Measurements from ENCODE around the gene MBD6.

MBD6 gene, protein sequence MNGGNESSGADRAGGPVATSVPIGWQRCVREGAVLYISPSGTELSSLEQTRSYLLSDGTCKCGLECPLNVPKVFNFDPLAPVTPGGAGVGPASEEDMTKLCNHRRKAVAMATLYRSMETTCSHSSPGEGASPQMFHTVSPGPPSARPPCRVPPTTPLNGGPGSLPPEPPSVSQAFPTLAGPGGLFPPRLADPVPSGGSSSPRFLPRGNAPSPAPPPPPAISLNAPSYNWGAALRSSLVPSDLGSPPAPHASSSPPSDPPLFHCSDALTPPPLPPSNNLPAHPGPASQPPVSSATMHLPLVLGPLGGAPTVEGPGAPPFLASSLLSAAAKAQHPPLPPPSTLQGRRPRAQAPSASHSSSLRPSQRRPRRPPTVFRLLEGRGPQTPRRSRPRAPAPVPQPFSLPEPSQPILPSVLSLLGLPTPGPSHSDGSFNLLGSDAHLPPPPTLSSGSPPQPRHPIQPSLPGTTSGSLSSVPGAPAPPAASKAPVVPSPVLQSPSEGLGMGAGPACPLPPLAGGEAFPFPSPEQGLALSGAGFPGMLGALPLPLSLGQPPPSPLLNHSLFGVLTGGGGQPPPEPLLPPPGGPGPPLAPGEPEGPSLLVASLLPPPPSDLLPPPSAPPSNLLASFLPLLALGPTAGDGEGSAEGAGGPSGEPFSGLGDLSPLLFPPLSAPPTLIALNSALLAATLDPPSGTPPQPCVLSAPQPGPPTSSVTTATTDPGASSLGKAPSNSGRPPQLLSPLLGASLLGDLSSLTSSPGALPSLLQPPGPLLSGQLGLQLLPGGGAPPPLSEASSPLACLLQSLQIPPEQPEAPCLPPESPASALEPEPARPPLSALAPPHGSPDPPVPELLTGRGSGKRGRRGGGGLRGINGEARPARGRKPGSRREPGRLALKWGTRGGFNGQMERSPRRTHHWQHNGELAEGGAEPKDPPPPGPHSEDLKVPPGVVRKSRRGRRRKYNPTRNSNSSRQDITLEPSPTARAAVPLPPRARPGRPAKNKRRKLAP

GRCh38 chr12:57522011-57522886 lies at the start of gene MBD6:
Gene MBD6 (plus strand): TSS chr12:57522824. CDS start chr12:57524304, 1,480 bp downstream.
- peak; percentile 82 to 83 for DNase-seq (ENCODE audit: extremely low read depth in 1 of 2, low read depth in 1 of 2)

- DNase-seq (ENCODE audit: extremely low read depth in 1 of 2, low read depth in 1 of 2), result no peak
These were observed 49.2 kb upstream of the MBD6 start for GRCh38 chr12:57473392-57473791.

GRCh38 chr12:57473886-57474285 lies 48.7 kb upstream of the MBD6 start:
- DNase-seq (ENCODE audit: extremely low read depth in 1 of 2, low read depth in 1 of 2), result no peak

GRCh38 chr12:57474430-57474829 lies 48.2 kb upstream of the MBD6 start:
- DNase-seq (ENCODE audit: extremely low read depth in 1 of 2, low read depth in 1 of 2), result no peak

- DNase-seq (ENCODE audit: extremely low read depth in 1 of 2, low read depth in 1 of 2), result no peak
These were observed 47.8 kb upstream of the MBD6 start for GRCh38 chr12:57474862-57475261.

- DNase-seq (ENCODE audit: extremely low read depth in 1 of 2, low read depth in 1 of 2), result no peak
These were observed 47.1 kb upstream of the MBD6 start for GRCh38 chr12:57475271-57476161.

DNA sequence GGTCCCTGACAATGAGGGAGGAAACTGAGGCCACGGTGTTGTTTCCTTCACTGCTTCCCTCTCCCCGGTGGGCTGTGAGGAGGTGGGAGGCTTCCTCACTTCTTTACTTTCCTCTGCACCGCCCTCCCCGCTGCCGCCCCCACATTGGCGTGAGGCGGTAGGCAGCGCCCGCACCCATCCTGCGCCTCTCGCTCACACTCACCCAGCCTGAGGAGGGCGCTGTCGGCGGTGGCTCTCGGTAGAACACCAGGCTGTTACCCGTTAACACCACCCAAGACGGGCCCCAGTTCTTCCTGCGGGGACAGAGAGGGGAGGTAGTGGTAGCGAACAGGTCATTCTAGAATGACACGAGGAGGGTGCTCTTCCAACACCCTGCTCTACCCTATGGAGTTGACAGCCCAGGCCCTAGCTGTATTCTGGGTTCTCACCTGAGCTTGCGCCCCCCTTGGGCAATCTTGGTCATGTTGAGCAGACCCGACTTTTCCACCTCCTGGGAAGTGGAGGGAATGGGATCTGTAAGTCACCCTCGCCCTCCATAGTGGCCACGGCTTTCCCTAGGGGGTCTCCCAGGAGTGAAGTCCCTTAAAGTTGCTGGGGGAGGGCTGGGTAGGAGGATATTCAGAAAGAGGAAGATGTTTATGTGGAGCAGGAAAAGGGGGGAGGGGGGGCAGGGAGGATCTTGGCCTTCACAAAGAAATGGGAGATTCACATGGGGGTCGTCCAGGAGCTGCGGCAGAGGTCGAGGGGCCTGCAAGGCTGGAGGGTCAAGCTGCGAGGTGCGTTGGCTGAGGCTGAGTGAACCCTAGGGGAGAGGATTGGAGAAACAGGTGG lies 46.2 kb upstream of the MBD6 start:
- peak; percentile 58 to 73 for DNase-seq (ENCODE audit: extremely low read depth in 1 of 2, low read depth in 1 of 2)

DNA sequence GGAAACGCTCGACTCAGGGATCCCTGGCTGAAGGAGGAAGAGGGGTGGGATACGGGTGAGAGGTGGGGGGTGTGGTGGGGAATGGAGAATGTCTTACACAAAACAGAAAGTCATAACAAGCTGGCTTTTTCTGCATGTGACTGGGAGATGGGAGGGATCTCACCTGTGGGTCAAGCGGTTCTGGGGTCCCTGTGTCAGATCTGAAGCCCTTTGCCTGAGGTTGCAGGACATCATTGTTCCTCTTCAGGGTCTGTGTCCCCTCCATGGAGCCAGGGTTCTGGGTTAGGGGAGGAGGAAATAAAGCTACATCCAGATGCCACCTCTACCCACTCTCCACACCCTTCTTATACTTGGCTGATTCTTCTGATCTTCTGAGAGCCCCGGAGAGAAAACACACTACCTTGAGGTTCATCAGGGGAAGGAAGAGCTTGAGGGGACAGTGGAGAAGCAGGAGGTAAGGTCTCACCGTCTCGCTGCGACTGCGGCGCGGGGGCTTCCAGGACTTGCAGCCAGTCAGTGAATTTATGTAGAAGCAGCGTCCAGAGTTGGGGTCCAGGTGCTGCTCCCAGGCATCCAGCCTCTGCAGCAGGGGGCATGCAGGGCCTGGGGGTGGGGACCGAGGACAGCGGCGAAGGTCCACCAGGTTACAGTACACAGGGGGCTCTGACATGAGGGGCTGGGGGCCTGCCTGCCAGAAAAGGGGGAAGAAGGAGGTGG lies 45.5 kb upstream of the MBD6 start:
- no peak for DNase-seq (ENCODE audit: extremely low read depth in 1 of 2, low read depth in 1 of 2)

DNA sequence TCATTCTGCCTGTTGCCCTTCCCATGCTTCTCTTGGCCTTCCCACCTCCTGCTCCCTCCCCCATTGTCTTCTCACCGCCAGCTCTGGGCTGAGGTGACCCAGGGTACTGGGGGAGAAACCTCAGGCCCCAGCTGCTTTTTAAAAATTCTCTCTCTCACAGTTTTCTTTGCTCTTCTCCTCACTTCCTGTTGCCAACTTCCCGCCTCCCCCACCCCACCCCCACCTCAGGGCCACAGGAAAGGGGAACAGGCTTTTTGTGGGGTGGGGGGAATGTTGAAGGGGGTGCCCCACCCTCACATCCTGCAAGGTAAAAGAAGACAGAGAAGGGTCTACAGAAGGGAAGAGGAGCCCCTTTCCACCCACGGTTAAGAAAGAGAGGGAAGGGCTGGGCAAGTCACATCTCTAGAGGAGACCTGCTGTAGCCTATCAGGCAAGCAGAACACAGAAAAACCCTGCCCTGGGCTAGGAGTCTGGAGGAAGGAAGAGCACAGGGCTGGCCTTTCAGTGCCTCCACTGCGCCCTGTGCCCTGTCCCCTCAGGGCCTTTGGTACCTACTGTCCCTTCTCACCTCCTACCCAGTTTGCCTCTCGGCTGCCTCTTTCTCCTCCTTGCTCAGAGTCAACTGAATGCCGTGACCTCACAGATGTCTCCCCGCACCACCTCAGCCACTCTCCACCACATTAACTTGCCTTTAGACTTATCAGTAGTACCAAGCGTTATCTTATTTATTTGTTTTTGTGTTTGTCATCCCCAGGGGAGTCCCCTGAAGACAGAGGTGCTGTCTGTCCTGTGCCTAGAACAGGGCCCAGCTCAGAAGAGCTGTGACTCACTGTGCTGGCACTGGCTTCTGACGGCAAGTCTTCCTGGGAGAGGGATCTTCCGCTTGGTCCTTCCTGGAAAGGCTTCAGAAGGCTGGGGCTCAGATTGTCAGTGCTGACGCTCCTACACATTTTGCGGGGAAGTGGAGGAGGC lies 44.6 kb upstream of the MBD6 start:
- DNase-seq (ENCODE audit: extremely low read depth in 1 of 2, low read depth in 1 of 2), result no peak

DNA sequence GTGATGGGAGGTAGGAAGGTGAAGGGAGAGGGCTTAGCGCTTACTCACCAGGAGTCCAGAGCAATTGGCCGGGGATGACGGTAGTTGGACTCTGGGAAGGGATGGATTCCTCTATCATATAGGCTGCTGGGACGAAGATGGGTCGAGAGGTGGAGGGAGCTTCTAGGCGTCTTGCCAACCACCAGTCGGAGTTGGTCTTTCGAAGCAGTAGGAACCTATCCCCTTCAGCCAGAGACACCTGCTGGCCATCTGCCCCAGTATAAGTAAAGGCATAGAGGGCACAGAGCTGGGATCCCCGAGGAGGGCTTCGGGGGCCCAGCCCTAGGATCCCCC lies 43.6 kb upstream of the MBD6 start:
- no peak for DNase-seq (ENCODE audit: extremely low read depth in 1 of 2, low read depth in 1 of 2)

- DNase-seq (ENCODE audit: extremely low read depth in 1 of 2, low read depth in 1 of 2), result no peak
These were observed 43.1 kb upstream of the MBD6 start, which contains the start of gene ARHGAP9 for GRCh38 chr12:57479376-57480115. Gene ARHGAP9 (minus strand): TSS chr12:57479866. CDS start chr12:57479406, 460 bp downstream.

DNA sequence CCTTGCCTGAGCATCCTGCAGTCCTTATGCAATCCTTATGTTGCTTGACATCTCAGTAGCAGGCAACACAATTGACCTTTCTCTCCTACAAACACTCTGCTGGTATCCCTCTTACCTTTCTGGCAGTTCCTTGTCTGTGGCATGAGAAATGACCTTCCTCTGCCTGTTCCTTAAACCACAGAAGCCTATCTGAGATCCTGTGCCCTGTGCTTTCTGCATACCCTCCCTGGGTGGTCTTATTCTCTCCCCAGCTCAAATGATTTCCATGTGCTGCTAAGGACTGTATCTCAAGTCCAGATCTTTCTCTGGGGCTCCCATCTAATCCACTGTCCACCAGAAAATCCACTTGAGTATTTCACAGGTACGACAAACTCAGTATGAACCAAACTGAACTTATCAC lies 41.0 kb upstream of the MBD6 start:
- no peak for DNase-seq (ENCODE audit: extremely low read depth in 1 of 2, low read depth in 1 of 2)

- DNase-seq (ENCODE audit: extremely low read depth in 1 of 2, low read depth in 1 of 2), result no peak
These were observed 39.2 kb upstream of the MBD6 start for GRCh38 chr12:57483466-57483865.

GRCh38 chr12:57485695-57486094 lies 36.9 kb upstream of the MBD6 start:
- DNase-seq (ENCODE audit: extremely low read depth in 1 of 2, low read depth in 1 of 2), result no peak

DNA sequence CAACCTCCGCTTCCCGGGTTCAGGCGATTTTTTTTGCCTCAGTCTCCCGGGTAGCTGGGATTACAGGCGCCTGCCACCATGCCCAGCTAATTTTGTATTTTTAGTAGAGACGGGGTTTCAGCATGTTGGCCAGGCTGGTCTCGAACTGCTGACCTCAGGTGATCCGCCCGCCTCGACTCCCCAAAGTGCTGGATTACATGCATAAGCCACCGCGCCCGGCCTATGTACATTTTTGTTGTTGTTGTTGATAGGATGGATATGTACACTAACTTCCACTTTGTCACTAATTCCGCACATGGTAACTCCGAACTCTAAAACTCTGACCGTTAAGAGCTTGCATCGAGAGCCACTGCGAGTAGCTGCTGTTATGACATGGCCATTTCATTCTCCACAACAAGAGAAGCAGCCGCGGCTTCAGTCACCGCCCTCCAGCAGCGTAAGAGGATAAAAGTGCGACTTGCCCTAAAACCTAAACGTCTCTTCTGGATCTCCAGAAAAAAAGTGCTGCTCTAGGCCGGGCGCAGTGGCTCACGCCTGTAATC lies 35.5 kb upstream of the MBD6 start:
- no peak for DNase-seq (ENCODE audit: extremely low read depth in 1 of 2, low read depth in 1 of 2)

Measured in stimulated activated CD8-positive, alpha-beta memory T cell treated with anti-CD3 and anti-CD28 coated beads, Interleukin-7, amount 100 ng/mL, for 48 hours (primary cell).